Measurements from ENCODE around the gene CDPF1. TPM values are rescaled to one million over a fixed set of nuclear protein-coding genes. Genes with fewer than 3 reads are reported as not detected.

CDPF1 gene
- polyA plus RNA-seq, 1 donor (not counting 4 experiments of a cell fraction or from before 2014, with no cell fraction given), result 5.9 TPM

DNA sequence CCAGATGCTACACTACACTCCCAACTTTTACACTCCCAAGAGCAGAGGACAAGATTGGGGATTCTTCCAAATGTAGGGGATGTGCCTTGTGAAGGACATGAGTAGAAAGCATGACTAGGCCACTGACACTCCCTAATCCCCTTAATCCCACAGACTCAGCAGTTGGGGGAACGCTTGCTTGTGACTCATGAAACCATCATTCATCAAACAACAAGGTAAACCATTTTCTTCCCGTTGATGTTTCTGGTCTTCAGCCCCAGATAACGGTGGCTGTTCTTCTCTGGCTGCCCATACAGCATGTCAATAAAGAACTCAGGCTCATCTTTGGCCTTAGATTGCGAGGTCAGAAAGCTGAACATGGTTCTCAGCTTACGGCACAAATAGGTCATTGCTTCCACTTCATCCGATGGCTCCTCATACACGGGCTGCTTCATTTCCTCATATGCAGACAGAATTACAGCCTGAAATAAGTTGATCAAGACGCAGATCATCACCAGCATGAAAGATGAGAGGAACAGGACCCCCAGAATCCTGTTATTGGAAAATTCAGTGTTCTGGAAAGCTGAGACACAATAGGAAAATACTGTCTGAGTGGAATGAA, 6.4 kb upstream of the CDPF1 start:
- no peaks in the 10 kb centered on the region for H4K20me1 ChIP-seq (ENCODE audit: control insufficient read depth, extremely low read depth, insufficient read depth, low read length)
- FAIRE-seq, result no peak

DNA sequence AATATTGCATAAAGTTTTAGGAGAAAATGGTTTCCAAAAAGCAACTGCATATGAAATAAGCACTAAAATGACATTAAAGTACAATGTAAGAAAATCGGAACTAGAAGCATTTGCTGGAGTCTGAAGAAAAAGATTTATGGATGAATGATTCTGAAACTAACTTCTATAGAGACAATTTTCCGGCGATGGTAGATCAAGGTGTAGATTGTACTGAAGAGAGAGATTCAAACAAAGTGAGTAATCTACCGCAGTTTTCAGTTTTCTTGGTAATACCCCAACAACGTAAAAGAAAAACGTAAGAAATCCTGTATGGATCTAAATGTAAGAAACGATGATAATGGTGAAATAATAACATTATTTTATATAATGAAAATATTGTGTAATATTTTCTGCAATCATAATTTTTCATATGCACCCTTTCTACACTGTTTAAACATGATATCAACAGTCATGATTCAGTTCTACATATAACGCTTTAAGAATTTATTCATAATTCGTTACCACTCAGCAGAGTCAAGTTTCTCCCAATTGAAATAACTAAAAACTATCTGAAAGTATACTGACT, 1.8 kb upstream of the CDPF1 start:
- no peak overlapping the region for H3K9ac ChIP-seq (ENCODE audit: control insufficient read depth, extremely low read depth, insufficient read depth, low read length)
- no peaks in the 10 kb centered on the region for H4K20me1 ChIP-seq (ENCODE audit: control insufficient read depth, extremely low read depth, insufficient read depth, low read length)
- dilution Hi-C loops (cut with MboI; ENCODE audit: extremely low pct_ligation_motif_present, low sequenced_read_pairs), result no loop called here
- no peaks in the 10 kb centered on the region for H3K36me3 ChIP-seq (ENCODE audit: control insufficient read depth in 2 of 2, extremely low read depth in 1 of 2, insufficient read depth in 2 of 2, low read length in 2 of 2)
- H3K27me3 ChIP-seq (ENCODE audit: control insufficient read depth, extremely low read depth, insufficient read depth, low read length), result no peaks in the 10 kb centered on the region
- H2AFZ ChIP-seq (ENCODE audit: control insufficient read depth, low read length), result no peak overlapping the region
- H3K79me2 ChIP-seq (ENCODE audit: control insufficient read depth, insufficient read depth, low read length), result no peaks in the 10 kb centered on the region
- no peak overlapping the region for H3K4me3 ChIP-seq (ENCODE audit: control insufficient read depth in 2 of 3, extremely low read depth in 1 of 3, insufficient read depth in 2 of 3, low read depth in 1 of 3, low read length in 3 of 3)
- no peak overlapping the region for H3K27ac ChIP-seq (ENCODE audit: control insufficient read depth, insufficient read depth, low read length)
- FAIRE-seq (no peak), DNase-seq (ENCODE audit: low read depth, low spot score) (no peak)
- no peak overlapping the region for H3K4me2 ChIP-seq (ENCODE audit: control insufficient read depth, extremely low read depth, insufficient read depth, low read depth, low read length)
- H3K9me3 ChIP-seq (ENCODE audit: control insufficient read depth, low read depth, low read length), result no peaks in the 10 kb centered on the region
- H3K9me1 ChIP-seq (ENCODE audit: control insufficient read depth, extremely low read depth, insufficient read depth, low read length), result no peaks in the 10 kb centered on the region
- TF ChIP-seq, protein P1, sequence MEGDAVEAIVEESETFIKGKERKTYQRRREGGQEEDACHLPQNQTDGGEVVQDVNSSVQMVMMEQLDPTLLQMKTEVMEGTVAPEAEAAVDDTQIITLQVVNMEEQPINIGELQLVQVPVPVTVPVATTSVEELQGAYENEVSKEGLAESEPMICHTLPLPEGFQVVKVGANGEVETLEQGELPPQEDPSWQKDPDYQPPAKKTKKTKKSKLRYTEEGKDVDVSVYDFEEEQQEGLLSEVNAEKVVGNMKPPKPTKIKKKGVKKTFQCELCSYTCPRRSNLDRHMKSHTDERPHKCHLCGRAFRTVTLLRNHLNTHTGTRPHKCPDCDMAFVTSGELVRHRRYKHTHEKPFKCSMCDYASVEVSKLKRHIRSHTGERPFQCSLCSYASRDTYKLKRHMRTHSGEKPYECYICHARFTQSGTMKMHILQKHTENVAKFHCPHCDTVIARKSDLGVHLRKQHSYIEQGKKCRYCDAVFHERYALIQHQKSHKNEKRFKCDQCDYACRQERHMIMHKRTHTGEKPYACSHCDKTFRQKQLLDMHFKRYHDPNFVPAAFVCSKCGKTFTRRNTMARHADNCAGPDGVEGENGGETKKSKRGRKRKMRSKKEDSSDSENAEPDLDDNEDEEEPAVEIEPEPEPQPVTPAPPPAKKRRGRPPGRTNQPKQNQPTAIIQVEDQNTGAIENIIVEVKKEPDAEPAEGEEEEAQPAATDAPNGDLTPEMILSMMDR (optimal IDR thresholded peaks at IDR 0.05 in 1 of 3, IDR thresholded peaks at IDR 0.05 in 1 of 3, conservative IDR thresholded peaks at IDR 0.05 in 1 of 3; ENCODE audit: extremely low read depth in 1 of 3, insufficient read depth in 2 of 3, low read length in 3 of 3), result no peak
- no peak for TF ChIP-seq EZH2 (IDR thresholded peaks at IDR 0.05; ENCODE audit: low read length)
- peaks cover 14% of the 10 kb centered on the region for H3K4me1 ChIP-seq (ENCODE audit: control insufficient read depth, extremely low read depth, insufficient read depth, low read length)

More for the DNA sequence above, 6.4 kb upstream of the CDPF1 start:
- no peaks in the 10 kb centered on the region for H3K9me1 ChIP-seq (ENCODE audit: control insufficient read depth, extremely low read depth, insufficient read depth, low read length)
- no peaks in the 10 kb centered on the region for H3K9me3 ChIP-seq (ENCODE audit: control insufficient read depth, low read depth, low read length)
- no peak overlapping the region for H2AFZ ChIP-seq (ENCODE audit: control insufficient read depth, low read length)
- dilution Hi-C loops (cut with MboI; ENCODE audit: extremely low pct_ligation_motif_present, low sequenced_read_pairs), result no loop called here
- H3K4me1 ChIP-seq (ENCODE audit: control insufficient read depth, extremely low read depth, insufficient read depth, low read length), result peaks cover 2% of the 10 kb centered on the region
- H3K36me3 ChIP-seq (ENCODE audit: control insufficient read depth in 2 of 2, extremely low read depth in 1 of 2, insufficient read depth in 2 of 2, low read length in 2 of 2), result no peaks in the 10 kb centered on the region
- no peak for TF ChIP-seq EZH2 (IDR thresholded peaks at IDR 0.05; ENCODE audit: low read length)
- TF ChIP-seq, protein P1 (optimal IDR thresholded peaks at IDR 0.05 in 1 of 3, IDR thresholded peaks at IDR 0.05 in 1 of 3, conservative IDR thresholded peaks at IDR 0.05 in 1 of 3; ENCODE audit: extremely low read depth in 1 of 3, insufficient read depth in 2 of 3, low read length in 3 of 3), result no peak
- H3K9ac ChIP-seq (ENCODE audit: control insufficient read depth, extremely low read depth, insufficient read depth, low read length), result no peak overlapping the region
- no peaks in the 10 kb centered on the region for H3K79me2 ChIP-seq (ENCODE audit: control insufficient read depth, insufficient read depth, low read length)
- no peak overlapping the region for H3K4me2 ChIP-seq (ENCODE audit: control insufficient read depth, extremely low read depth, insufficient read depth, low read depth, low read length)
- H3K27ac ChIP-seq (ENCODE audit: control insufficient read depth, insufficient read depth, low read length), result no peak overlapping the region
- DNase-seq (ENCODE audit: low read depth, low spot score), result no peak
- H3K27me3 ChIP-seq (ENCODE audit: control insufficient read depth, extremely low read depth, insufficient read depth, low read length), result peaks cover 14% of the 10 kb centered on the region
- H3K4me3 ChIP-seq (ENCODE audit: control insufficient read depth in 2 of 3, extremely low read depth in 1 of 3, insufficient read depth in 2 of 3, low read depth in 1 of 3, low read length in 3 of 3), result no peak overlapping the region

Measured in keratinocyte (primary cell).